ENCODE measurements around the gene RTN4R. TPM values are rescaled to one million over a fixed set of nuclear protein-coding genes. Genes with fewer than 3 reads are reported as not detected.

The RTN4R gene
- polyA plus RNA-seq, 1 experiment, result 0.16 TPM

DNA sequence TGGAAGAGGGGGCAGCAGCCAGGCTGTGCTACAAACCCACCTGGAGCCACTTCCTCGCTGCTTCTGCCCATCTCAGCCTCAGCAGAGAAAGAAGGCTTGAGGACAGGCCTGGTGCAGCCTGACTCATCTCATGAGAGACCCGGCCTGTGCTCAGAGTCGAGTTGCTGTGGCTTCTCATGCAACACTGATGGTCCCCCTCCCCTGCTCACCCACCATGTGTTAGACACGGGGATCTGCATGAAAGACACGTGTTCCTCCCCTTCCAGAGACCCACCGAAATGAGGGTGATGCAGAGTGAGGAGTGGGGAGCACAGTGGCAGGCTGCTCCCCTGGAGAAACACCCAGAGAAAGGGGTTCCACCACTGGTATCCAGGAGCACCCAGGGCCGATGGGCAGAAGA is 15.0 kb downstream of the RTN4R start:
- no peak overlapping the region for H3K27ac ChIP-seq (ENCODE audit: low read depth, low read length)
- no peak for DNase-seq (ENCODE audit: low read depth, low spot score)
- TF ChIP-seq, protein P1, sequence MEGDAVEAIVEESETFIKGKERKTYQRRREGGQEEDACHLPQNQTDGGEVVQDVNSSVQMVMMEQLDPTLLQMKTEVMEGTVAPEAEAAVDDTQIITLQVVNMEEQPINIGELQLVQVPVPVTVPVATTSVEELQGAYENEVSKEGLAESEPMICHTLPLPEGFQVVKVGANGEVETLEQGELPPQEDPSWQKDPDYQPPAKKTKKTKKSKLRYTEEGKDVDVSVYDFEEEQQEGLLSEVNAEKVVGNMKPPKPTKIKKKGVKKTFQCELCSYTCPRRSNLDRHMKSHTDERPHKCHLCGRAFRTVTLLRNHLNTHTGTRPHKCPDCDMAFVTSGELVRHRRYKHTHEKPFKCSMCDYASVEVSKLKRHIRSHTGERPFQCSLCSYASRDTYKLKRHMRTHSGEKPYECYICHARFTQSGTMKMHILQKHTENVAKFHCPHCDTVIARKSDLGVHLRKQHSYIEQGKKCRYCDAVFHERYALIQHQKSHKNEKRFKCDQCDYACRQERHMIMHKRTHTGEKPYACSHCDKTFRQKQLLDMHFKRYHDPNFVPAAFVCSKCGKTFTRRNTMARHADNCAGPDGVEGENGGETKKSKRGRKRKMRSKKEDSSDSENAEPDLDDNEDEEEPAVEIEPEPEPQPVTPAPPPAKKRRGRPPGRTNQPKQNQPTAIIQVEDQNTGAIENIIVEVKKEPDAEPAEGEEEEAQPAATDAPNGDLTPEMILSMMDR (IDR thresholded peaks at IDR 0.05; ENCODE audit: low read depth, low read length), result no peak
- H3K27me3 ChIP-seq (ENCODE audit: control insufficient read depth, insufficient read depth, low read length), result peaks cover 8% of the 10 kb centered on the region
- POLR2A ChIA-PET, result no interaction called here
- H3K9me3 ChIP-seq (ENCODE audit: control insufficient read depth, insufficient read depth, low read length), result no peaks in the 10 kb centered on the region; the same call in 1 of the 2 replicates
- H3K4me3 ChIP-seq (ENCODE audit: low read depth, low read length), result no peak overlapping the region
- CTCF ChIA-PET, result no interaction called here

DNA sequence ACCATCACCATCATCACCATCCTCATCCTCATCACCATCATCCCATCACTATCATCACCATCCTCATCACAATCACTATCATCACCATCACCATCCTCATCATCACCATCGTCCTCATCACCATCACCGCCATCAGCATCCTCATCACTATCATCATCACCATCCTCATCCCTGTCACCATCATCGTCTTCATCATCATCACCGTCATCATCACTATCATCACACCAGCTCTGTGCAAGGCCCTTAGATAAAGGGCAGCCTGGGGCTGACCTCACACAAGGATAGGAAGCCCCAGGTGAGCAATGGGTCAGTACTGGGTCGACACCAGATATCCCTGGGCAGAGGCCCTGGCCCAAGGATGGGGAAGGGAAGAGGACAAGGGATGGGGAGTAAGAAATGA is 16.1 kb downstream of the RTN4R start:
- no peak overlapping the region for H3K4me3 ChIP-seq (ENCODE audit: low read depth, low read length)
- ChIA-PET POLR2A (no interaction called here), CTCF (no interaction called here)
- H3K27ac ChIP-seq (ENCODE audit: low read depth, low read length), result no peak overlapping the region
- TF ChIP-seq, protein P1 (IDR thresholded peaks at IDR 0.05; ENCODE audit: low read depth, low read length), result no peak
- no peaks in the 10 kb centered on the region; the same call in 1 of the 2 replicates for H3K9me3 ChIP-seq (ENCODE audit: control insufficient read depth, insufficient read depth, low read length)
- DNase-seq (ENCODE audit: low read depth, low spot score), result no peak
- H3K27me3 ChIP-seq (ENCODE audit: control insufficient read depth, insufficient read depth, low read length), result peaks cover 8% of the 10 kb centered on the region

DNA sequence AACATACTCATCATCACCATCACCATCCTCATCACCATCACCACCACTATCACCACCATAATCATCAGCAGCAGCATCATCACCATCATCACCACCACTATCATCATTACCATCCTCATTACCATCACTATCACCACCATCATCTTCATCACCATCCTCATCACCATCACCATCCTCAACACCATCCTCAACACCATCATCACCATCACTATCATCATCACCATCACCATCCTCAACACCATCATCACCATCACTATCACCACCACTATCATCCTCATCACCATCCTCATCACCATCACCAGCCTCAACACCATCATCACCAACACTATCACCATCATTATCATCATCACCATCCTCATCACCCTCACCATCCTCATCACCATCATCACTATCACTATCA is 16.6 kb downstream of the RTN4R start:
- peaks cover 8% of the 10 kb centered on the region for H3K27me3 ChIP-seq (ENCODE audit: control insufficient read depth, insufficient read depth, low read length)
- TF ChIP-seq, protein P1 (IDR thresholded peaks at IDR 0.05; ENCODE audit: low read depth, low read length), result no peak
- H3K27ac ChIP-seq (ENCODE audit: low read depth, low read length), result no peak overlapping the region
- CTCF ChIA-PET, result no interaction called here
- POLR2A ChIA-PET, result no interaction called here
- no peak overlapping the region for H3K4me3 ChIP-seq (ENCODE audit: low read depth, low read length)
- no peak for DNase-seq (ENCODE audit: low read depth, low spot score)
- H3K9me3 ChIP-seq (ENCODE audit: control insufficient read depth, insufficient read depth, low read length), result no peaks in the 10 kb centered on the region; the same call in 1 of the 2 replicates

DNA sequence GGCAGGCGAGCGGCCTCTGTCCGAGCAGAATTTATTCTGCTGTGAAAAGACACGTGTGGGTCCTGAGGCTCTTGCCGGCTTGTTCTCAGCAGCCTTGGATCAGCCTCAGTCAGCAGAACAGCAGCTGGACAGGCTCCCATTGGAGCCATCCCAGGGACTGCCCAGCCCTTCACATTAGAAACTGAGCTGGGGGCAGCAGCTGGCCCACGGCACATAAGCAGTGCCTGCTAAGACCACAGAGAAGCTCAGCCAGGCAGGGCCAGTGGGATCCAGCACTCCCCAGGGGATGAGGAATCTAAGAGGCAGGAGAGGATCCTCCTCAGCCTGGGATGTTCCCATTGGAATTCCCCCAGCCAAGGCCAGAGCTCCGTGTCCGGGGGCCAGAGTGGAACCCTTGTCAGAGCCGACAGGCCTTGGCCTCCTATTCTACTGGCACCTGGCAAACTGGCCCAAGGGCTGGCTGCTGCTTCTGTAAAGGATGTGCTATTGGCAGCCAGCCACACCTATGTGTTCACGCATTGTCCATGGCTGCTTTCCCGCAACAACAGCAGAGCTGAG is 18.2 kb downstream of the RTN4R start:
- Histone ChIP-seq H3K27ac (ENCODE audit: low read depth, low read length) (no peak overlapping the region), H3K4me3 (ENCODE audit: low read depth, low read length) (no peak overlapping the region), H3K9me3 (ENCODE audit: control insufficient read depth, insufficient read depth, low read length) (no peaks in the 10 kb centered on the region; the same call in 1 of the 2 replicates), H3K27me3 (ENCODE audit: control insufficient read depth, insufficient read depth, low read length) (peaks cover 8% of the 10 kb centered on the region)
- ChIA-PET CTCF (no interaction called here), POLR2A (no interaction called here)
- DNase-seq (ENCODE audit: low read depth, low spot score), result no peak
- TF ChIP-seq, protein P1 (IDR thresholded peaks at IDR 0.05; ENCODE audit: low read depth, low read length), result no peak

DNA sequence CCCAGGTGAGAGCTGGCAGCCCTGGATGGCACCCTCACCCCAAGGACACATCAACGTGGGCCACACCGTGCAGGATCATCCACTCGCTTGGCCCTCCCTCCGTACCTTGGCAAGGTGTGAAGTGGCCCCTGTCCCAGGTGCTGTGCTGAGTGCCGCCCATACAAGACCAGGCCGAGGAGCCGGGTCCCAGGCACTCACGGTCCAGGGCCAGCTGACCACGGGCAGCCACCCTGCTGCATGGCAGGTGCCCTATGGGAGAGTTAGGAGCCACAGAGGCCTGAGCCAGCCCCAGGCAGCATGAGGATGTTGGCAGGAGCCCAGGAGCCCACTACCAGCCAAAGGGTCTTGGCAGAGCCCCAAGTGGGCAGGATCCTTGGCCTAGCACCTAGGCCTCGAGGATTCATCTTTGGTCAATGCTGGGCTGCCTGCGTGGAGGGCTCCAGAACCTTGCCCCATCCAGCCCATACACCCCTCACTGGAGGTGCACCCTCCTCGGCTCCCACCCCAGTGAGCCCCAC is 19.6 kb downstream of the RTN4R start:
- ChIA-PET CTCF (no interaction called here), POLR2A (no interaction called here)
- no peak for DNase-seq (ENCODE audit: low read depth, low spot score)
- Histone ChIP-seq H3K9me3 (ENCODE audit: control insufficient read depth, insufficient read depth, low read length) (no peaks in the 10 kb centered on the region; the same call in 1 of the 2 replicates), H3K4me3 (ENCODE audit: low read depth, low read length) (no peak overlapping the region), H3K27me3 (ENCODE audit: control insufficient read depth, insufficient read depth, low read length) (peaks cover 8% of the 10 kb centered on the region), H3K27ac (ENCODE audit: low read depth, low read length) (no peak overlapping the region)
- TF ChIP-seq, protein P1 (IDR thresholded peaks at IDR 0.05; ENCODE audit: low read depth, low read length), result no peak

All from AG04450 (cell line).